Breast epithelium (tissue), 3 donors: ENCODE measurements around the gene SMAD1.

Source experiments
- POLR2AphosphoS5 ChIP-seq, 3 donors: sonication (generic); formaldehyde crosslinking; IDR thresholded peaks; one replicate each; pipeline ENCODE4 v1.6.1; 2017; ENCODE audit warnings: antibody characterized with exemption in 3 of 3
- TF ChIP-seq, protein P1 (sequence below), 3 donors: fragments of 450-650 bp; IDR thresholded peaks; one replicate each; pipeline ENCODE4 v1.5.1; 2016 to 2017; ENCODE audit warnings: antibody characterized with exemption in 3 of 3, mild to moderate bottlenecking in 3 of 3, moderate library complexity in 3 of 3

GRCh38 chr4:145446184-145446583, 35.5 kb upstream of the SMAD1 start:
- TF ChIP-seq, protein P1, sequence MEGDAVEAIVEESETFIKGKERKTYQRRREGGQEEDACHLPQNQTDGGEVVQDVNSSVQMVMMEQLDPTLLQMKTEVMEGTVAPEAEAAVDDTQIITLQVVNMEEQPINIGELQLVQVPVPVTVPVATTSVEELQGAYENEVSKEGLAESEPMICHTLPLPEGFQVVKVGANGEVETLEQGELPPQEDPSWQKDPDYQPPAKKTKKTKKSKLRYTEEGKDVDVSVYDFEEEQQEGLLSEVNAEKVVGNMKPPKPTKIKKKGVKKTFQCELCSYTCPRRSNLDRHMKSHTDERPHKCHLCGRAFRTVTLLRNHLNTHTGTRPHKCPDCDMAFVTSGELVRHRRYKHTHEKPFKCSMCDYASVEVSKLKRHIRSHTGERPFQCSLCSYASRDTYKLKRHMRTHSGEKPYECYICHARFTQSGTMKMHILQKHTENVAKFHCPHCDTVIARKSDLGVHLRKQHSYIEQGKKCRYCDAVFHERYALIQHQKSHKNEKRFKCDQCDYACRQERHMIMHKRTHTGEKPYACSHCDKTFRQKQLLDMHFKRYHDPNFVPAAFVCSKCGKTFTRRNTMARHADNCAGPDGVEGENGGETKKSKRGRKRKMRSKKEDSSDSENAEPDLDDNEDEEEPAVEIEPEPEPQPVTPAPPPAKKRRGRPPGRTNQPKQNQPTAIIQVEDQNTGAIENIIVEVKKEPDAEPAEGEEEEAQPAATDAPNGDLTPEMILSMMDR (IDR thresholded peaks at IDR 0.05): no peak
- TF ChIP-seq POLR2AphosphoS5 (IDR thresholded peaks at IDR 0.05): no peak
